Ovary (tissue), 3 donors: ENCODE measurements around the gene CPNE6.

Experiments used
- CTCF ChIP-seq, 3 donors: fragments of 450-650 bp in 2 of 3; fragments of 200-600 bp in 1 of 3; IDR thresholded peaks; one replicate each; pipeline versions ENCODE4 v1.5.1 to v1.8.0; 2016 to 2022; ENCODE audit warnings: antibody characterized with exemption in 3 of 3, mild to moderate bottlenecking in 1 of 3
- POLR2A ChIP-seq: fragments of 450-650 bp; IDR thresholded peaks from one replicate; pipeline ENCODE4 v1.6.1; 2017; ENCODE audit warnings: antibody characterized with exemption, mild to moderate bottlenecking, moderate library complexity
- donor health status: DM: no; HTN: no; CAD: no.

GRCh38 chr14:24108336-24108874 lies 37.0 kb downstream of the CPNE6 start:
- no peak for TF ChIP-seq CTCF (IDR thresholded peaks at IDR 0.05)
- no peak for TF ChIP-seq POLR2A
